OCI-M2 (cell line): ENCODE results near the gene ABHD12.
"Not testable (repeated sequence)": the region's sequence is repeated elsewhere in the genome, so short reads cannot be mapped to it uniquely, and the experiment has no call there.

Experiments
- DNase-seq: peaks from one replicate; lab custom pipeline; 2025; ENCODE audit not compliant: unreplicated experiment; lab: John Stamatoyannopoulos, UW

Gene ABHD12

DNA sequence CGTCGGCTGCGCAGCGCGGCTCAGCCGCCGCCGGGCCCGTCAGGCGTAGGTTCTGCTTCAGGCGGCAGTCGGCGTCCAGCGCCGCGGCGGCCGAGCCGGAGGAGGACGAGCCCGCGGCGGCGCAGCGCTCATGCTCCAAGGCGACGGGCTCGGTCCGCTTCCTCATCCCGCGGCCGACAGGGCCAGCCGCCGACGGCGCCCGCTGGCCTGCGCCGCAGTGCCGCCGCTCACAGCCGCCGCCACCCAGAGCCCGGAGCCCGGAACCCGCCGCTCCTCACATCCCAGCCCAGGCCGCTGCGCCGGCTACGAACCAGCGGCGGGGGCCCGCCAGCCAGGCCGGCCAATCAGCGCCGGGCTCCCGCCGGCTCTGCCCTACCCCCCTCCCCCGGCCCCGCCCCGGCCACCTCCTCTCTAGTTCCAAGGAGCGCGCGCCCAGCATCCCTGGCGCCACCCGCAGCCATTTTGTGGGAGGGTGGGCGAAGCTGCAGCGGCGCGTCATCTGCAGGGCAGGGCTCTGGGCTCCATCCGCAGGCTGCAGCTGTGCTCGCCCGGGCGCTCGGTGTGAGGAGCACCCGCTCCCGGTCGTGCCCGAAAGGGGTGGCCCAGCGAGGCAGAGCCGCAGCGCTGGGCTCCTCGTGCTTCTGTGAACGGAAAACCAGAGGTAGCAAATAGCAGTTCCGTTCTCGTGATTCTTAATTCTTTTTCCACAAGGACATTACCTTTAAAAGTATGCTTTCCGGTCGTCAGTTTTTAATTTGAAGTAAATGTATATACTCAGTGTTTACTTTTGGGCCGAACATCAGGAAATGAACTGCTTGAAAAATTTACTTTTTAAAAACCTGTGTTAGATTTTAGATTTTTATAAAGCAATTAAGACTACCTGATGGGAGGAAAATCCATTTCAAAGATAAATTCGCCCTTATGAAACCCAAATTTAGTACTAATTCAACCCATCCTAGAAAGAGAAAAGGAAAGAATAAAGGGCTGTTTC, at the start of gene ABHD12:
Gene ABHD12, minus strand, starts transcription at position 298 of the 991 bp plus-strand sequence. Its CDS starts 132 bp downstream, at position 166.
- peak; percentile 49 for DNase-seq

- DNase-seq: no peak
These were observed 48.7 kb upstream of the ABHD12 start for GRCh38 chr20:25439328-25439727.

- DNase-seq: no peak
These were observed 46.5 kb upstream of the ABHD12 start for GRCh38 chr20:25437153-25437581.

- DNase-seq: no peak
These were observed 33.9 kb upstream of the ABHD12 start for GRCh38 chr20:25424536-25424935.

DNA sequence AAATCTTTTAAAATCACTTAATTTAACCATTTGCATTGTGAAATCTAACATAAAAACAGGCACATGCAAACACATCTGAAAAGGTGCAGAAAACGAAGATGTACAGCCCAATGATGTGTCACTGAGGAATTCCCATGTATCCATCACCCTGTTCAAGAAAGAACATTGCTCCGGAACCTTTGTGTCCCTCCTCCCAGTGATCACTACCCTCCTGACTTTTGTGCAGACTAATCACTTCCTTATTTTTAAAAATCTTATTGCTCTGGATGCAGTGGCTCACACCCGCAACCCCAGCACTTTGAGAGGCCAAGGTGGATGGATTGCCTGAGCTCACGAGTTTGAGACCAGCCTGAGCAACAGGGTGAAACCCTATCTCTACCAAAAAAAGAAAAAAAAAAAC, 31.4 kb upstream of the ABHD12 start:
- no peak for DNase-seq

DNA sequence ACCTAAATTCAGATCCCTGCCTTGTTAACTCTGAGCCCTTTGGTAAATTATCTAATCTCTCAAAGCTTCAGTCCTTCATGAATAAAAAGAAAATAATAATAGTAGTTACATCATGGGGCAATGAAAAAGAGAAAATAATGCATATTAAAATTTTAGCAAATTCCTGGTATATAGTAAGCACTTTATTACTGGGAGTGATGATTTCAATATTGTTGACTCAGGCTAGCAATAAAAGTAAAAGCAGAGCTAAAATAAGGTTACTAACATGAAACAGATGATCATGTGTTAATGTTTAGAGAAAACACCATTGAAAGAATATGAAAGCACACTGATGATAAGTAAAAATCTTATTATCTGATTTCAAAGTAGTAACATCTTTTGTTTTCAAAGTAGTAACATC, 30.5 kb upstream of the ABHD12 start:
- DNase-seq: no peak

DNA sequence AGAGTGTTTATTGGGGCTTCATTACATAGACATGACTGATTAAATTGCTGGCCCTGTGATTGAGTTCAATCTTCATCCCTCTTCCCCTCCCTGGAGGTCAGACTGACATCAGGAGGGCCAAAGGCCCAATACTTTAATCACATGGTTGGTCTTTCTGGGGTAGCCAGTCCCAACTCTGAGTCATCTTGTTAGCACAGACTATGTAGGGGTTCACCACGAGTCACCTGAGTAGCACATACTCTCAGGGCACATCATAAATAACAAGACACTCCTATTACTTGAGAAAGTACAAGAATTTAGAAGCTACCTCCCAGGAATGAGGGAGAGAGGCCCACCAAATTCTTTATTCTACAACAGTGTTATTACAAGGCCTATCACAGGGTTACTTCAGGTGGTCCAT, 28.1 kb upstream of the ABHD12 start:
- no peak for DNase-seq

DNA sequence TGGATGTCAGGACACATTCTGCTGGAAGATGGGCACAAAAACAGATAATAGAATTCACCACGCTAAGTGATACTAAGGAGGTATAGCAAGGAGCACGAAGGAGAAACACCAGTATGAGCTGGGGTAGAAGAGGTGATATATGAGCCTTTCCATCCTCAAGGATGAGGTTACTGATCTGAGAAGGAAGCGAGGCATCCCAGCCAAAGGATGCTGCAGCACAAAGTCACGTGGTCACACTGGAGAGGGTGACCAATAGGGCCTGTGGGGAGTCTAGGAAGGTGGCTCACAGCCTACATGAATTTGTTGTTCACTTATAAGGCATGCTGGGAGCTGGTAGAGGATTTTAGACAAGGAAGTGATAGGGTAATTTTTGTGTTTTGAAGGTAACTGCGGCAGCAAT, 18.3 kb upstream of the ABHD12 start:
- no peak for DNase-seq

DNA sequence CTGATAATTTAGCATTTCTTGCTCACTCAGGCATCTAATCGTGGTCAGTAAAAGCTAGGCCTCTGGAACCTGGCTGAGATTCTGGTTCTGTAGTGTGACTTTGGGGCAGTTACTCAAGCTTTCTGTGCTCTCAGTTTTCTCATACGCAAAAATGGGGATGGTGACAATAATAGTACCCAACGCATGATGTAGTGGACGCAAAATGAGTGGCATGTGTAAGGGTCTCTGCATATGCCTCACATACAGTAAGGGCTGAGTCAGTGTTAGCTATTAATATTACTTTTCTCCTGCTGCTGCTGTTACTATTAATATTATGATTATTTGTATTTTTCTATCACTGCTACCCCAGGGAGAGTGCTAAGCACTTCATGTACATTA, 17.5 kb upstream of the ABHD12 start:
- no peak for DNase-seq

DNA sequence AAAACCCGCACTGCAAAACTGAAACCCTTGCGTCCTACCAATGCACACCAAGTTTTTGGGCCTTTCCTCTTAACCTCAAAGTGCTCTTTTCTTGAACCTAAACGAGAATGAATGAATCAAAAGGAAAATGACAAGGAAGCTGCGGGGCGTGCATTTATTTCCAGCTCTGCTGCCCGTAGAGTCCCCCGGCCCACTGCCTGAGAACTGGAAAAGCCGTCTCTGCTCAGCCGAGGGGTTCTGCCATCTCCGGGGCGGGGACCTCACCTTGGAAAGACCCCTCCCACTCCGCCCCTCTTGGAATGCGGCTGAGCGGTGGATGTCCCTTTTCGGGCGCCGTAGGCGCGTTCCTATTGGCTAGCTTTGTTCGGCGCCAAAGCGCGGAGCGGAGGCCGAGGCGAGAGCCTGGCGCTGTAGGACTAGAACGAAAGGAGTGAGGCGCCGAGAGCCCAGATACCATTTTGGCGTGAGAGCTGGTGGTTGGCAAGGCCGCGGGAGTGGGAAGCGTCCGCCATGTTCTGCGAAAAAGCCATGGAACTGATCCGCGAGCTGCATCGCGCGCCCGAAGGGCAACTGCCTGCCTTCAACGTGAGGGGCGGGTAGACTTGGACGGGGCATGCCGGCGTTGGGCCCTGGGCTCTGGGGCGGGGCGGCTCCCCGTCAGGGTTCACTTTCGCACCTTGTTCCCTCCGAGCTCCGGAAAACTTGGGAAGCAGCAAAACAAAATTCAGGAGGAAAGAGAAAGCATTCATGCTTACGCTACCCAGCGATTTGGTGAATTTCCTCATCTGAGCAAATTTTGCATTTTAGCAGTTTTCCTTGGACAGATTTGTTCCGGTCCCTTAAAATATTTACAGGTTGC, 16.9 kb upstream of the ABHD12 start, which contains the start of gene GINS1:
Gene GINS1, plus strand, starts transcription at position 363 of the 859 bp plus-strand sequence. Its CDS starts 148 bp downstream, at position 511.
- peak; percentile 68 for DNase-seq

DNA sequence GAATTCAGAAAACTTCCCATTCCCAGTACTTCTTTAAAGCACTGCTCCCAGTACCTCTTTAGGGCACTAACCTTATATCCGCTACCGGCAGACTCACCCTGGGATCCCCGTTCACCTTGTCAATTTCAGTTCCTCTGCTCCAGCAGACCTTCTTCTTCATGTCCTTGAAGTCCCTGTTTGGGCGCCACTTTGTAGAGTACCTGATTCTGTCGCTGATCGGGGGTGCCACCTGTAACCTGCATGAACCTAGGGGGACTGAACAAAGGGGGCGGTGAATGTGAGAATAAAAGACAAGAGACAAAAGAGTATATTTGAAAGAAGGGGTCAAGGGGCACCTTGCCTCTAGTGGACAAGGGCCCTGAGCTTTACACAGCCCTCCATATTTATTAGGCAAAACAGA, 11.9 kb upstream of the ABHD12 start:
- DNase-seq: no peak

GRCh38 chr20:25400291-25400732, 9.7 kb upstream of the ABHD12 start:
- DNase-seq: not testable (repeated sequence)

- peak; percentile 37 for DNase-seq
These were observed 8.4 kb upstream of the ABHD12 start for GRCh38 chr20:25399037-25399430.

DNA sequence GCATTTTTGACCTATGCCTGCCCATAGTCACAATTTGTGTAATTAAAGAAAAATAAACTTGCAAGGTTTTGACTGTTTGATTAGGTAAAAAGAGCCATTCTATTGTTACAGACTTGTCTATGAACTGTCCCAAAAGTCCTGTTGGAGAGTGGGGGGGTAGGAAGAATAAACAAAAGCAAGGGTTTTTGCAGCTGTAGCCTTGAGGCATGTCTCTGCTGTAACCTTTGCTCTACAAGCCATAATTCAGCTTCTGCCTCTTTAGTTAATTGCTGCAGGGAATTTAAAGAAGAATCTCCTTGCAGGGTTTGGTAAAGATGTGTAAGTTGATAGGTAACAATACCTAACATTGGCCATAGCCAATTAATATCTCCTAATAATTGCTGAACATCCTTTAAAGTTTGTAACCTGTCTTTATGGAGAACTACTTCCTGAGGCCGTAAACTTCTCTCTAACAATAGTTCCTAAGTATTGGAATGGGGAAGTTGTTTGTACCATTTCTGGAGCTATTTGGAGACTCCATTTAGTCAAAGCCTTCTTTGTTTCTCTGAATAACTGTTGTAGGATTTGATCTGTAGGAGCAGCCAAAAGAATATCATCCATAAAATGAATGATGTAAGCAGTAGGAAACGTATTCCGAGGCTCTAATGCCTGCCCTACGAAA, 7.9 kb upstream of the ABHD12 start:
- no peak for DNase-seq

DNA sequence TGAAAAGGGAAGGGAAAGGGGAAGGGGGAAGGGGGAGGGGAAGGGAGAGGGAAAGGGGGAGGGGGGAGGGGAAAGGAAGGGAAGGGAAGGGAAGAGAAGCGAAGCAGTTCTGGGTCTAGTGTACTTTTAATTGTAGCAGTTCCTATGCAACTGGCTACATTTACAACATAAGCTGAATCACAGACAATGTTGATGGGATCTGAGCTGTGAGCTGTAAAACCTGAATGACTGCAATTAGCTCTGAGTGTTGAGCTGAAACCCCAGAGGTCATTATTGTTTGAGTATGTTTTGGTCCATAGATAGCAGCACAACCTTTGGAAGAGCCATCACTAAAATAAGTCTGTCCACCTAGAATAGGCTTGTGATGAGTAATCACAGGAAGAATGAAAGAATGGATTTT, 7.2 kb upstream of the ABHD12 start:
- DNase-seq: no peak

- no peak for DNase-seq
These were observed 6.5 kb upstream of the ABHD12 start for GRCh38 chr20:25397096-25397495.

DNA sequence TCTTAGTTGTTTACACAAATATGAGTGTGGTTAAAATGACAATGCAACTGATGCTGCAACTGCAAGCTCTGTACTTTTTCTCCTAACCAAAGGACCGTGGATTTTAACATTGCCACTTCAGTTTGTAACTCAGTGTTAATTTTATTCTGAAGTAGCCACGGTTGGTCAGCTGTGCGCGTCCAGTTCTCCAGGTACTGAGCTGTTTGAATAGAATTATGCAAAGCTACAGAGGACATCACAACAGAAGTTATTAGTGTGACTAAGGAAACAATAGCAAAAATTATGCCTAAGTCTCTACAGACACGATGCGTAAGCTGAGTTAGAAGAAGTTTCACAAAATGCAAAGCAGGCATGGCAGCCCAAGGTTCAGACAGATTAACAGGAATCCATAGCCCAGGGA, 4.4 kb upstream of the ABHD12 start:
- no peak for DNase-seq

DNA sequence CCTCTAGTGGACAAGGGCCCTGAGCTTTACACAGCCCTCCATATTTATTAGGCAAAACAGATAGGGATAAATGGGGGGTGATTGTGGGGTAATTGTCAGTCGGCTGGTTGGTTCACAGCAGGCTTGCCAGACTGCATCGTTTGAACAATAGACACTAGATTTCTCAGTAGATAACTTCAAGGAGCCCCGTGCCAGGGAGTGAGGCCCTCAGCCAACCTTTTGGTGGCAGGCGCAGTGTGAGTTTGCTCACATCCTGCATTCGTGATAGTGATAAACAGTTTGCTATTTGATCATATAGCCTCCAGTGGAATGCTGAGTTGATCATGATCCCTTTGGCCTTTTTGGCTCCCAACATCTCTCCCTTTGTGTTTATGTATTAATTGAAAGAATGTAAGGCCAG, 3.6 kb upstream of the ABHD12 start:
- no peak for DNase-seq

- no peak for DNase-seq
These were observed 637 bp downstream of the ABHD12 start for GRCh38 chr20:25389858-25390537.

DNA sequence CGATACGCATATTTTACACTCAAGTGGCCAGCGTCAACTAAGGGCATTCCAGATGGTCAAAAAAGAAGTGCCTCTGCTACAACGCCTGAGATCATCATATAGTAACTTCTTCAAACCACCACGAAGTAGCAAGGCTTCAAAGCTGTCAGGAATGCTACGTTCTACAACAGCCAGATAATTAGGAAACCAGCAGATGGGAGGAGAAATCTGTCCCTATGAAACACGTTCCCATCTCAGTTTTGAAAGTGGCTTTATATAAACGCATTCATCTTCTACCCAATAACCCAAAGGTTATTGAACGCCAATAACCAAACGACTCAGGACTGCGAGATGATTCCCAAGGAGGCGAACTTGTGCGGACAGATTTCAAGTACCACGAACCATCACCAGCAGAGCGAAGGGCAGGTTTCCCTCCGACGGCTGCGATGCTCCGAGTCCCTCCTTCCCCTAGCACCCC, 1.2 kb downstream of the ABHD12 start:
- DNase-seq: no peak
